T-helper 17 cell (primary cell): ENCODE measurements around the gene LRRTM2. TPM values are rescaled to one million over a fixed set of nuclear protein-coding genes. Genes with fewer than 3 reads are reported as not detected.

ENCODE experiments used
- ATAC-seq: fragments of 150-1000 bp; cut with Tn5 transposase; 2 replicates; pipeline ENCODE4 v1.10.0; 2021; ENCODE audit warnings: mild to moderate bottlenecking, moderate library complexity
- DNase-seq, 3 donors: peaks; one replicate each; pipeline versions ENCODE4 v3.0.0 to v3.0.0-alpha.2; 2020 to 2021
- H3K9me3 ChIP-seq: one replicate; pipeline ENCODE4 v1.7.0; 2013; ENCODE audit warnings: low read length, mild to moderate bottlenecking; ENCODE audit not compliant: control insufficient read depth, poor library complexity, severe bottlenecking
- H3K27ac Mint-ChIP-seq: one replicate; pipeline ENCODE4 v1.8.0; 2022; ENCODE audit warnings: mild to moderate bottlenecking, moderate library complexity, mixed read lengths
- H3K27me3 Mint-ChIP-seq: one replicate; pipeline ENCODE4 v1.8.0; 2022; ENCODE audit warnings: mixed read lengths
- H3K36me3 Mint-ChIP-seq: one replicate; pipeline ENCODE4 v1.8.0; 2022; ENCODE audit warnings: low read depth, mixed read lengths
- H3K4me1 Mint-ChIP-seq: one replicate; pipeline ENCODE4 v1.8.0; 2022; ENCODE audit warnings: mild to moderate bottlenecking, mixed read lengths
- H3K4me3 Mint-ChIP-seq: one replicate; pipeline ENCODE4 v1.8.0; 2022; ENCODE audit warnings: mild to moderate bottlenecking, moderate library complexity, mixed read lengths
- total RNA-seq, 4 donors: library from RNA in 2 of 4; stranded (reverse) in 2 of 4; gene quantifications; one replicate each; pipeline ENCODE4 v1.2.3 and lab custom pipeline; 2022 to 2026

The LRRTM2 gene
- total RNA-seq, 2 donors from 2014 or later, result 0.10 to 0.13 TPM

DNA sequence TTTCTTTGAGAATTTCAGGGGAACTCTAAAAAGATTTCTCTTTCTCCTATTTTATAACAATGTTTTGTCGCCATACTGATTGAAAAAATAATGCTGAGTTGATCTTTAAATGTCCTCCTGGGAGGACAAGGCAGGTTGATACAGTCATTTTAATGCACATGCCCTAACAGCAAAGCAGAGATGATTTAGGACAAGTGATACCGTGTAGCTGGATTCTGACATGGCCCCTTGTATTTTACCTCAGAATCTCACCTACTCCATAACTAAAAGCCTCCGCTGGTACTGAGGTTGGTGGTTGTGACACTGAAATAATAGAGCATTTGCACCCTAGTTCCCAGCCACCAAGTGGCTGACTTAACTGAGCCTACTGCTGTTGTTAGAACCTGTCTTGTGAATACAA, 811 bp upstream of the LRRTM2 start:
- no peaks in the 10 kb centered on the region for H3K36me3 Mint-ChIP-seq
- peaks cover 6% of the 10 kb centered on the region for H3K4me1 Mint-ChIP-seq
- no peaks in the 10 kb centered on the region for H3K9me3 ChIP-seq
- peaks cover 30% of the 10 kb centered on the region for H3K27me3 Mint-ChIP-seq
- H3K4me3 Mint-ChIP-seq, result no peak overlapping the region
- no peak overlapping the region for H3K27ac Mint-ChIP-seq
- no peak for DNase-seq
- no peak for ATAC-seq

GRCh38 chr5:138875552-138875875, 379 bp upstream of the LRRTM2 start:
- Mint-ChIP-seq H3K4me1 (peaks cover 6% of the 10 kb centered on the region), H3K36me3 (no peaks in the 10 kb centered on the region), H3K4me3 (no peak overlapping the region), H3K27me3 (peaks cover 34% of the 10 kb centered on the region), H3K27ac (no peak overlapping the region)
- H3K9me3 ChIP-seq, result no peaks in the 10 kb centered on the region
- ATAC-seq (no peak), DNase-seq (no peak)

DNA sequence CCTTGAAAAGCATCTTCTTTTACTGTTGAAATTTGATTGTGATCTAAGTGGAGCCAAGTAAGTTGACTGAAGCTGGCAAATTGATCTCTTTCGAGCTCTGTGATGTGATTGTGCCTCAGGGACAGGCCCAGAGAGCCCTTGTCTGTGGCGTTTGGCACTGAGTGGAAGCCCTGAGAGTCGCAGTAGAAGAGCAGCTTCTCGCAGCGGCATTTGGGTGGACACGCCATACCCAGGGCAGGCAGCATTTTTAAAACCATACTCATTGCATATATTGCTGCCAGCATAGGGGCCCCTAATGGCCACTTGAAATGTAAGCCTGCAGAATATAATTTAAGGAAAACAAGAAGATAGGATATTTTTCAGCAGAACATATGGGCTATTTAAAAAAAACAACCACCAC, 894 bp downstream of the LRRTM2 start:
- DNase-seq (no peak), ATAC-seq (no peak)
- peaks cover 40% of the 10 kb centered on the region for H3K27me3 Mint-ChIP-seq
- no peaks in the 10 kb centered on the region for H3K9me3 ChIP-seq
- H3K4me3 Mint-ChIP-seq, result no peak overlapping the region
- H3K4me1 Mint-ChIP-seq, result peaks cover 6% of the 10 kb centered on the region
- no peak overlapping the region for H3K27ac Mint-ChIP-seq
- no peaks in the 10 kb centered on the region for H3K36me3 Mint-ChIP-seq

- Mint-ChIP-seq H3K27me3 (peaks cover 43% of the 10 kb centered on the region), H3K36me3 (no peaks in the 10 kb centered on the region), H3K4me3 (no peak overlapping the region), H3K4me1 (peaks cover 6% of the 10 kb centered on the region), H3K27ac (no peak overlapping the region)
- DNase-seq (no peak), ATAC-seq (no peak)
- H3K9me3 ChIP-seq, result no peaks in the 10 kb centered on the region
Measured at GRCh38 chr5:138873466-138874221, 1.5 kb downstream of the LRRTM2 start.

DNA sequence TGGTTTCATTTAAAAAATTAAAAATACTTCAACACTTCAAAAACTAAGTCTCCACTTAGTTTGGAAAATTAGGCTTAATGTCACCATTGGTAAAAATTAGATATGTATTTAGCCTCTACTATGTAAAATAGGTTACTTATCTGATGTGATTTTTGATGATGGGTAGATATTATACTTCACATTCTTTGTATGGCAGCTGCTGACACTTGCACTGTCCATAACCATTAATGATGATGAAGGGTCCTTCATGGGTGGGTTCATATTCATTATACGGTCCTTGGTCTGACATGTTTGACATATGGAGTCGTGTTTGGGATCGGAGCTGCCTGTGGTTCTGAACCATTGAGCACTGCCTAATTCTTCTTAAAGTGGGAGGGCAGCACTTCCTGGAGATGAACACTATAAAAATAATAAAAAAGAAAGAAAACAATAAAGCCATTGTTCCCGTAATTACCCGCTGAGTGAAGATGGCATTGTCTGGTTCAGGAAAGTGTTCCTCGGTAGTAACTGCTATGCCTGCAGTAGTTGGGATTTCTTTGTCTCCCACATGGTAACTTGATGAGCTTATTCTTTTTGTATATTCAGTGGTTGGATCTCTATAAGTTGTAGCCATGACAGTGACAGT, 2.2 kb downstream of the LRRTM2 start:
- DNase-seq, result no peak
- H3K4me3 Mint-ChIP-seq, result no peak overlapping the region
- H3K27ac Mint-ChIP-seq, result no peak overlapping the region
- no peaks in the 10 kb centered on the region for H3K36me3 Mint-ChIP-seq
- H3K27me3 Mint-ChIP-seq, result peaks cover 47% of the 10 kb centered on the region
- H3K9me3 ChIP-seq, result no peaks in the 10 kb centered on the region
- H3K4me1 Mint-ChIP-seq, result peaks cover 6% of the 10 kb centered on the region
- ATAC-seq, result no peak

DNA sequence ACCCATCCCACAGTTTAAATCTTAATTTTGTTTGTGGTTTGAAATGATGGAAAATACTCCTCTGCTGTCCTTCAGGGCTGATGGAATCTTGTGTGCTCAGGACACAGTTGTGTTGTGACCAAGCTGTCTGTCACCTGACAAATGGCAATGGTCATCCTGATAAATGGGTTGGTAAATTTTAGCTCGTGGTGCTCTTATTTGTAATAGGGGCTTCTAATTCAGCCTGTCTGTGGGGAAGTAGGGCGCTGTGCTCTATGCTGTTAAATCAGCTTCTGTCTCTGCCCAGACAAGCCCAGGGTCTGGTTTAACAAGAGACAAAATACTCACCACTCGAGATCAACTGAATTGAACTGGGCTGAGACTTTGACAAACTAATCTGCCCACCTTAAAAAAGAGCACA, 4.5 kb downstream of the LRRTM2 start:
- Mint-ChIP-seq H3K4me3 (no peak overlapping the region), H3K27me3 (peaks cover 38% of the 10 kb centered on the region), H3K27ac (no peak overlapping the region), H3K36me3 (no peaks in the 10 kb centered on the region), H3K4me1 (peaks cover 6% of the 10 kb centered on the region)
- no peak for ATAC-seq
- no peak for DNase-seq
- H3K9me3 ChIP-seq, result no peaks in the 10 kb centered on the region

DNA sequence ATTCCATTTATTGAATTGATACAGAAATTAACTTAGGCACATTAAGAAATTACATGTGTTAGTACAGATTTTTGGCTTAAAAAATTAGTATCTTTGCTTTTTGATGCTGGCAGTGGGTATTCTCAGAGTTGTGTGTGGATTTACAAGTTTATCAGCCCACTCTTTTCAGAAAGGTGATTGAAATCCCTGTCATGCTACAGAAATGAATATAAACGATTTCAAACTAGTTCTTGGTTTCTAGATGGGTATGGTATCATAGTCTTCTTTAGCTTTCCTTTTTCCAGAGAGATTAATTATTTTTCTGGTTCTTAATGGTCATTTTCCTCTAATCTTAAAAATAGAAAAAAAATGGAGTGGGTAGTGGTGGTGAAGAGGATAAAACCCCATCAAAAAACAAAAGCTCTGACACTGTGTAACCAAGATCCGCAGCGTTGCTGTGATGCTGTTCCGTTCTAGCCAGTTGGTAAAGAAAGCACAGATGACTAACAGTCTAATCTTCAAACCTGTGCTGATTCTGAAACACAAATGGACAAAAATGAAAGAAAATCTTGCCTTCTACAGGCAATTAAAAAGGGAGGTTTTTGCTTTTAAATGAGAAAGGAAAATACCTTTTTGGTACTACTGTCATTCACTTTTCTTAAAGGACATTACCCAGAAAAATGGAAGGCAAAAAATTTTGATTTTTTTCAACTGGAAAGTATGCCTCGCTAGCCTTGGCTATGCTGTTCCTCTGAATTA, 5.2 kb downstream of the LRRTM2 start:
- ATAC-seq (no peak), DNase-seq (no peak)
- H3K4me1 Mint-ChIP-seq, result peaks cover 6% of the 10 kb centered on the region
- peaks cover 38% of the 10 kb centered on the region for H3K27me3 Mint-ChIP-seq
- no peaks in the 10 kb centered on the region for H3K9me3 ChIP-seq
- H3K36me3 Mint-ChIP-seq, result no peaks in the 10 kb centered on the region
- H3K4me3 Mint-ChIP-seq, result no peak overlapping the region
- no peak overlapping the region for H3K27ac Mint-ChIP-seq

DNA sequence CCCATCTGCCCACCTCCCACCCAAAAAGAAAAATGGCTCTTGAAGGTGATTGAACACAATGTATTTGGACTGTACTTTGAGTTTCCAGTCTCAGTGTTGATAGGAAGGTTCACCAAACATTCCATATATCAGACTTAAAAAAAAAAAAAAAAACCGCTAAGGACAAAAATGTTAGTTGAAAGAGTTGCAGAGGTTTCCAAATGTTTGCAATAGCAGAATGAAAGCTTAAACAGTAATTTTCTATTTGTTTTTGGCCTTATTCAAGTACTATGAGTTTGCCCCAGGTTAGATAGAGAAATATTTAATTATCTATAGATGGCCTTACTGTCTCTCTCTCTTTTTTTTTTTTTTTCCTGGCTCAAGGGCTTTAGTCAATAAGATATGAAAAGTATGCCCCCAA, 6.1 kb downstream of the LRRTM2 start:
- no peak for ATAC-seq
- peaks cover 6% of the 10 kb centered on the region for H3K4me1 Mint-ChIP-seq
- DNase-seq, result no peak
- no peak overlapping the region for H3K27ac Mint-ChIP-seq
- H3K36me3 Mint-ChIP-seq, result no peaks in the 10 kb centered on the region
- no peak overlapping the region for H3K4me3 Mint-ChIP-seq
- no peaks in the 10 kb centered on the region for H3K9me3 ChIP-seq
- H3K27me3 Mint-ChIP-seq, result peaks cover 34% of the 10 kb centered on the region

GRCh38 chr5:138867011-138867410, 8.1 kb downstream of the LRRTM2 start:
- DNase-seq (no peak), ATAC-seq (no peak)
- Mint-ChIP-seq H3K27me3 (peaks cover 23% of the 10 kb centered on the region), H3K4me3 (no peak overlapping the region), H3K4me1 (peaks cover 6% of the 10 kb centered on the region), H3K27ac (no peak overlapping the region), H3K36me3 (peaks cover 2% of the 10 kb centered on the region)
- H3K9me3 ChIP-seq, result no peaks in the 10 kb centered on the region

DNA sequence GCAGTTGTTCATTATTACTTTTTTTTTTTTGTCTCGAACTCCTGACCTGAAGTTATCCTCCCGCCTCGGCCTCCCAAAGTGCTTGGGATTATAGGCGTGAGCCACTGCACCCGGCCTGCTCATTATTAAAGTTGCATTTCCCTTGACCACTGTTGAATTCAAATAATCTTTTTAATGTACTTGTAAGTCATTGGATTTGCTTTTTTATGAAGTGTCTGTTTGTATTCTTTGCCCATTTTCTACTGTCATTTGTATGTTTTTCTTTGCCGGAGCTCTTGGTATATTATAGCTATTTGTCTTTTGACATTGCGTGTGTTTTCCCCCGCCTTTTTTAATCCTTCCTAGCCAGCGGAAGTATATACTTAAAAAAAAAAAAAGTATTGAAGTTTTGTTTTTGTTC, 22.0 kb downstream of the LRRTM2 start:
- no peaks in the 10 kb centered on the region for H3K9me3 ChIP-seq
- Mint-ChIP-seq H3K36me3 (peaks cover 2% of the 10 kb centered on the region), H3K4me3 (no peak overlapping the region), H3K27ac (no peak overlapping the region), H3K4me1 (peaks cover 25% of the 10 kb centered on the region), H3K27me3 (no peaks in the 10 kb centered on the region)
- no peak for ATAC-seq
- no peak for DNase-seq

- no peak overlapping the region for H3K4me3 Mint-ChIP-seq
- ATAC-seq (no peak), DNase-seq (no peak)
- no peaks in the 10 kb centered on the region for H3K9me3 ChIP-seq
- H3K27me3 Mint-ChIP-seq, result no peaks in the 10 kb centered on the region
- no peak overlapping the region for H3K27ac Mint-ChIP-seq
- H3K36me3 Mint-ChIP-seq, result peaks cover 2% of the 10 kb centered on the region
- H3K4me1 Mint-ChIP-seq, result peaks cover 27% of the 10 kb centered on the region
Measured at GRCh38 chr5:138850865-138851435, 24.2 kb downstream of the LRRTM2 start.

GRCh38 chr5:138849882-138850281, 25.3 kb downstream of the LRRTM2 start:
- Mint-ChIP-seq H3K4me1 (peaks cover 23% of the 10 kb centered on the region), H3K36me3 (peaks cover 2% of the 10 kb centered on the region), H3K27me3 (no peaks in the 10 kb centered on the region), H3K27ac (no peak overlapping the region), H3K4me3 (no peak overlapping the region)
- ATAC-seq (no peak), DNase-seq (no peak)
- no peaks in the 10 kb centered on the region for H3K9me3 ChIP-seq

DNA sequence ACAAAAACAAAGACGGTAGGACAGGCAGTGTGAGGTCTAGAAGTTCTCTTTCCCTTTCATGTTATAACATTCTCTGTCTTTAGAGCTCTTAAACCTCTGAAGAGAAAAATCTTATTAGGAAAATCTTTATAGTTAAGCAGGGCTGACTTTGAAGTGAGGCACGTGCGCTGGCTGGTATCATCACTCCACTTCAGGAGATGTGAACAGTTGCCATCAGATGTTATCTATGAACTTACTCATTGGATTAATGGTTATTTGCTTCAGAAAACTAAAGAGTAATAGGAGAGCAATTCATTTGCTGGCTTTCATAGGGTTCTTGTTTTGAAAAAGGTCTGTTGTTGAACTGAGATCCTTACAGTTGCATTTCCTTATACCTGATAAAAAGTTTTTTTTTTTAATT, 25.7 kb downstream of the LRRTM2 start:
- Mint-ChIP-seq H3K27ac (no peak overlapping the region), H3K36me3 (peaks cover 2% of the 10 kb centered on the region), H3K27me3 (no peaks in the 10 kb centered on the region), H3K4me1 (peaks cover 23% of the 10 kb centered on the region), H3K4me3 (no peak overlapping the region)
- DNase-seq (no peak), ATAC-seq (no peak)
- H3K9me3 ChIP-seq, result no peaks in the 10 kb centered on the region
